ENCODE data around the gene TCHP.
"Not testable (repeated sequence)": the region's sequence is repeated elsewhere in the genome, so short reads cannot be mapped to it uniquely, and the experiment has no call there.

TCHP gene, protein sequence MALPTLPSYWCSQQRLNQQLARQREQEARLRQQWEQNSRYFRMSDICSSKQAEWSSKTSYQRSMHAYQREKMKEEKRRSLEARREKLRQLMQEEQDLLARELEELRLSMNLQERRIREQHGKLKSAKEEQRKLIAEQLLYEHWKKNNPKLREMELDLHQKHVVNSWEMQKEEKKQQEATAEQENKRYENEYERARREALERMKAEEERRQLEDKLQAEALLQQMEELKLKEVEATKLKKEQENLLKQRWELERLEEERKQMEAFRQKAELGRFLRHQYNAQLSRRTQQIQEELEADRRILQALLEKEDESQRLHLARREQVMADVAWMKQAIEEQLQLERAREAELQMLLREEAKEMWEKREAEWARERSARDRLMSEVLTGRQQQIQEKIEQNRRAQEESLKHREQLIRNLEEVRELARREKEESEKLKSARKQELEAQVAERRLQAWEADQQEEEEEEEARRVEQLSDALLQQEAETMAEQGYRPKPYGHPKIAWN

GRCh38 chr12:109899783-109900751 lies at the start of gene TCHP:
Gene TCHP (plus strand): TSS chr12:109900274. CDS start chr12:109903027, 2,753 bp downstream.
- TF ChIP-seq, protein P1, sequence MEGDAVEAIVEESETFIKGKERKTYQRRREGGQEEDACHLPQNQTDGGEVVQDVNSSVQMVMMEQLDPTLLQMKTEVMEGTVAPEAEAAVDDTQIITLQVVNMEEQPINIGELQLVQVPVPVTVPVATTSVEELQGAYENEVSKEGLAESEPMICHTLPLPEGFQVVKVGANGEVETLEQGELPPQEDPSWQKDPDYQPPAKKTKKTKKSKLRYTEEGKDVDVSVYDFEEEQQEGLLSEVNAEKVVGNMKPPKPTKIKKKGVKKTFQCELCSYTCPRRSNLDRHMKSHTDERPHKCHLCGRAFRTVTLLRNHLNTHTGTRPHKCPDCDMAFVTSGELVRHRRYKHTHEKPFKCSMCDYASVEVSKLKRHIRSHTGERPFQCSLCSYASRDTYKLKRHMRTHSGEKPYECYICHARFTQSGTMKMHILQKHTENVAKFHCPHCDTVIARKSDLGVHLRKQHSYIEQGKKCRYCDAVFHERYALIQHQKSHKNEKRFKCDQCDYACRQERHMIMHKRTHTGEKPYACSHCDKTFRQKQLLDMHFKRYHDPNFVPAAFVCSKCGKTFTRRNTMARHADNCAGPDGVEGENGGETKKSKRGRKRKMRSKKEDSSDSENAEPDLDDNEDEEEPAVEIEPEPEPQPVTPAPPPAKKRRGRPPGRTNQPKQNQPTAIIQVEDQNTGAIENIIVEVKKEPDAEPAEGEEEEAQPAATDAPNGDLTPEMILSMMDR (IDR thresholded peaks at IDR 0.05; ENCODE audit: insufficient read depth, low read length, poor library complexity, severe bottlenecking) = peak; percentile 44
- Histone ChIP-seq H3K4me3 (replicated peaks; ENCODE audit: low read depth, low read length) (peak within 1 kb of the TSS; percentile 76), H3K36me3 (ENCODE audit: control insufficient read depth, insufficient read depth, low read length) (peaks cover 7% of the 10 kb centered on the region), H3K27me3 (replicated peaks; ENCODE audit: control insufficient read depth, insufficient read depth, low read length) (no peaks in the 10 kb centered on the region)
- peak; percentile 84 for DNase-seq (ENCODE audit: extremely low read depth, insufficient read length)

DNA sequence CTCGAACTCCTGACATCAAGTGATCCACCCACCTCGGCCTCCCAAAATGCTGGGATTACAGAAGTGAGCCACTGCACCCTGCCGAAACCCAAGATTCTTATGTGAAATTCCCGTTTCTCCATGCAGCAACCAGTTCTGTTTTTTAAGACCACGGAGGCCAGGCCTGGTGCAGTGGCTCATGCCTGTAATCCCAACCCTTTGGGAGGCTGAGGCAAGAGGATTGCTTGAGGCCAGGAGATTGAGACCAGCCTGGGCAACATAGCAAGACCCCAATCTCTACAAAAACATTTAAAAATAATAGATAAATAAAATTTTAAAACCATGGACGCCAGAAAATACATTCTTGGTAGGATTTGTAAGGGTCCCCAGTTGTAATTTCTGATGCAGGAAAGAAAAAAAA lies 49.6 kb upstream of the TCHP start:
- DNase-seq (ENCODE audit: extremely low read depth, insufficient read length); H3K27me3 ChIP-seq (replicated peaks; ENCODE audit: control insufficient read depth, insufficient read depth, low read length); H3K36me3 ChIP-seq (ENCODE audit: control insufficient read depth, insufficient read depth, low read length); H3K4me3 ChIP-seq (replicated peaks; ENCODE audit: low read depth, low read length): not testable (repeated sequence)

- DNase-seq (ENCODE audit: extremely low read depth, insufficient read length) = no peak
- Histone ChIP-seq H3K36me3 (ENCODE audit: control insufficient read depth, insufficient read depth, low read length) (peaks cover 12% of the 10 kb centered on the region), H3K27me3 (replicated peaks; ENCODE audit: control insufficient read depth, insufficient read depth, low read length) (no peaks in the 10 kb centered on the region), H3K4me3 (replicated peaks; ENCODE audit: low read depth, low read length) (no peak overlapping the region)
- TF ChIP-seq, protein P1 (IDR thresholded peaks at IDR 0.05; ENCODE audit: insufficient read depth, low read length, poor library complexity, severe bottlenecking) = no peak
Measured at GRCh38 chr12:109855377-109855776, 44.7 kb upstream of the TCHP start.

GRCh38 chr12:109857715-109858114 lies 42.4 kb upstream of the TCHP start:
- no peak for DNase-seq (ENCODE audit: extremely low read depth, insufficient read length)
- H3K4me3 ChIP-seq (replicated peaks; ENCODE audit: low read depth, low read length) = no peak overlapping the region
- TF ChIP-seq, protein P1 (IDR thresholded peaks at IDR 0.05; ENCODE audit: insufficient read depth, low read length, poor library complexity, severe bottlenecking) = no peak

DNA sequence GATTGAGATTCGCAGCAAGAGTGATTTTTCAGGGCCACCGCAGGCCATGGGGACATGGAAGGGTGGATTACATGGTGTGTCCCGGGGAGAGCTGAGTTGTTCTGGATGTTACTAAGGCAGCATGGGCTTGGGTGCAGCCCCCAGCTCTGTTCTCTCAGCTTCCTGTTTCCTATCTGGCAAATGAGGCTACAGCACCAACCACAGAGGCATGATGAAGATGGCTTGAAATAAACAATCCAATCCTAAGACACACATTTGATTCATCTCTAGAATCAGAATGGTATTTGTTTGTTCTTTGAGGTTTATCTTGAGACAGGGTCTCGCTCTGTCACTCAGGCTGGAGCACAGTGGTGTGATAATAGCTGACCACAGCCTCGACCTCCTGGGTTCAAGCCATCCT lies 41.3 kb upstream of the TCHP start:
- TF ChIP-seq, protein P1 (IDR thresholded peaks at IDR 0.05; ENCODE audit: insufficient read depth, low read length, poor library complexity, severe bottlenecking) = no peak
- Histone ChIP-seq H3K4me3 (replicated peaks; ENCODE audit: low read depth, low read length) (no peak overlapping the region), H3K27me3 (replicated peaks; ENCODE audit: control insufficient read depth, insufficient read depth, low read length) (no peaks in the 10 kb centered on the region), H3K36me3 (ENCODE audit: control insufficient read depth, insufficient read depth, low read length) (peaks cover 10% of the 10 kb centered on the region)
- DNase-seq (ENCODE audit: extremely low read depth, insufficient read length) = no peak

More at GRCh38 chr12:109857715-109858114, 42.4 kb upstream of the TCHP start:
- H3K36me3 ChIP-seq (ENCODE audit: control insufficient read depth, insufficient read depth, low read length) = peaks cover 10% of the 10 kb centered on the region
- H3K27me3 ChIP-seq (replicated peaks; ENCODE audit: control insufficient read depth, insufficient read depth, low read length) = no peaks in the 10 kb centered on the region
